H9 (cell line): Measurements from ENCODE around the gene FOS. TPM values are rescaled to one million over a fixed set of nuclear protein-coding genes. Genes with fewer than 3 reads are reported as not detected.

ENCODE experiments used
- DNase-seq: peaks from one replicate; pipeline ENCODE4 v3.0.0-alpha.2; 2017
- H2AFZ ChIP-seq: one replicate; pipeline ENCODE4 v1.6.1; 2013; ENCODE audit warnings: mild to moderate bottlenecking, low read length, control low read depth, moderate library complexity
- H2AK5ac ChIP-seq: 2 replicates; pipeline ENCODE4 v1.6.1; 2013; ENCODE audit warnings: low read length, control low read depth, mixed read lengths; ENCODE audit not compliant: insufficient read length
- H2BK120ac ChIP-seq: one replicate; pipeline ENCODE4 v1.6.1; 2013; ENCODE audit warnings: low read depth, mild to moderate bottlenecking, low read length, control low read depth, inconsistent platforms; ENCODE audit not compliant: poor library complexity, severe bottlenecking
- H2BK12ac ChIP-seq: 2 replicates; pipeline ENCODE4 v1.6.1; 2013; ENCODE audit warnings: low read length, control low read depth, mixed read lengths, low read depth; ENCODE audit not compliant: insufficient read length
- H2BK15ac ChIP-seq: 2 replicates; pipeline ENCODE4 v1.6.1; 2013; ENCODE audit warnings: low read depth, low read length, control low read depth
- H2BK20ac ChIP-seq: one replicate; pipeline ENCODE4 v1.6.1; 2013; ENCODE audit warnings: low read depth, mild to moderate bottlenecking, low read length, control low read depth, inconsistent platforms; ENCODE audit not compliant: poor library complexity, severe bottlenecking
- H2BK5ac ChIP-seq: 2 replicates; pipeline ENCODE4 v1.6.1; 2013; ENCODE audit warnings: low read length, control low read depth, mixed read lengths; ENCODE audit not compliant: insufficient read length
- H3K14ac ChIP-seq: 2 replicates; pipeline ENCODE4 v1.6.1; 2013; ENCODE audit warnings: low read length, control low read depth; ENCODE audit not compliant: insufficient read depth
- H3K18ac ChIP-seq: 2 replicates; pipeline ENCODE4 v1.6.1; 2013; ENCODE audit warnings: low read depth, mild to moderate bottlenecking, mixed read lengths, low read length, control low read depth; ENCODE audit not compliant: insufficient read length
- H3K23ac ChIP-seq: 2 replicates; pipeline ENCODE4 v1.6.1; 2013; ENCODE audit warnings: low read length, control low read depth, mixed read lengths, low read depth; ENCODE audit not compliant: insufficient read length
- H3K23me2 ChIP-seq: 2 replicates; pipeline ENCODE4 v1.6.1; 2013; ENCODE audit warnings: low read depth, mild to moderate bottlenecking, mixed read lengths, low read length, control low read depth; ENCODE audit not compliant: insufficient read length, poor library complexity, severe bottlenecking
- H3K27ac ChIP-seq: 2 replicates; pipeline ENCODE4 v1.5.1; 2013; ENCODE audit warnings: low read length, control low read depth, mixed read lengths, low read depth; ENCODE audit not compliant: insufficient read length
- H3K27me3 ChIP-seq: 2 replicates; pipeline ENCODE4 v1.6.1; 2013; ENCODE audit warnings: low read length, control low read depth, inconsistent platforms; ENCODE audit not compliant: insufficient read depth
- H3K4ac ChIP-seq: 2 replicates; pipeline ENCODE4 v1.6.1; 2013; ENCODE audit warnings: low read depth, mild to moderate bottlenecking, control low read depth, inconsistent platforms, low read length, moderate library complexity
- H3K4me1 ChIP-seq: 2 replicates; pipeline ENCODE4 v1.6.1; 2013; ENCODE audit warnings: low read length, control low read depth, inconsistent platforms; ENCODE audit not compliant: insufficient read depth
- H3K4me2 ChIP-seq: 2 replicates; pipeline ENCODE4 v1.6.1; 2013; ENCODE audit warnings: low read length, control low read depth, mixed read lengths; ENCODE audit not compliant: insufficient read length, insufficient read depth
- H3K56ac ChIP-seq: 2 replicates; pipeline ENCODE4 v1.6.1; 2013; ENCODE audit warnings: low read depth, mild to moderate bottlenecking, mixed read lengths, low read length, control low read depth; ENCODE audit not compliant: insufficient read length
- H3K79me1 ChIP-seq: 2 replicates; pipeline ENCODE4 v1.6.1; 2013; ENCODE audit warnings: low read depth, mild to moderate bottlenecking, moderate library complexity, low read length, control low read depth, inconsistent platforms; ENCODE audit not compliant: insufficient read depth, poor library complexity, severe bottlenecking
- H3K79me2 ChIP-seq: 2 replicates; pipeline ENCODE4 v1.6.1; 2013; ENCODE audit warnings: low read length, control low read depth, inconsistent platforms; ENCODE audit not compliant: insufficient read depth
- H3K9ac ChIP-seq: 2 replicates; pipeline ENCODE4 v1.6.1; 2013; ENCODE audit warnings: low read length, control low read depth, mixed read lengths; ENCODE audit not compliant: insufficient read length; ENCODE audit errors: extremely low read depth
- H3K9me3 ChIP-seq: one replicate; pipeline ENCODE4 v1.6.1; 2013; ENCODE audit warnings: low read depth, low read length, inconsistent platforms; ENCODE audit not compliant: control insufficient read depth
- H3T11ph ChIP-seq: one replicate; pipeline ENCODE4 v1.6.1; 2013; ENCODE audit warnings: mild to moderate bottlenecking, low read length, control low read depth, inconsistent platforms
- H4K20me1 ChIP-seq: one replicate; pipeline ENCODE4 v1.6.1; 2013; ENCODE audit not compliant: control insufficient read depth, insufficient read length, insufficient read depth
- H4K5ac ChIP-seq: 2 replicates; pipeline ENCODE4 v1.6.1; 2013; ENCODE audit warnings: low read depth, mild to moderate bottlenecking, mixed read lengths, low read length, control low read depth; ENCODE audit not compliant: insufficient read length
- H4K8ac ChIP-seq: replicated peaks from 2 replicates; pipeline ENCODE4 v1.6.1; 2013; ENCODE audit warnings: low read length, control low read depth, mixed read lengths, low read depth; ENCODE audit not compliant: insufficient read length
- H4K91ac ChIP-seq: 2 replicates; pipeline ENCODE4 v1.6.1; 2013; ENCODE audit warnings: low read depth, mild to moderate bottlenecking, moderate library complexity, mixed read lengths, low read length, control low read depth; ENCODE audit not compliant: insufficient read length
- H3K27ac Mint-ChIP-seq, 3 experiments: 2 replicates in 2 of 3; 3 replicates in 1 of 3; pipeline ENCODE4 v1.8.0; 2020 to 2021; ENCODE audit warnings: mixed read lengths in 3 of 3, mild to moderate bottlenecking in 1 of 3, moderate library complexity in 1 of 3
- H3K27me3 Mint-ChIP-seq: 2 replicates; pipeline ENCODE4 v1.8.0; 2021; ENCODE audit warnings: low read depth, mild to moderate bottlenecking, moderate library complexity, mixed read lengths
- H3K36me3 Mint-ChIP-seq, 3 experiments: 2 replicates in 2 of 3; 3 replicates in 1 of 3; pipeline ENCODE4 v1.8.0; 2020 to 2021; ENCODE audit warnings: low read depth in 3 of 3, mixed read lengths in 3 of 3; ENCODE audit not compliant: insufficient read depth in 1 of 3
- H3K4me1 Mint-ChIP-seq, 2 experiments: 2 replicates each; pipeline ENCODE4 v1.8.0; 2020; ENCODE audit warnings: mixed read lengths in 2 of 2
- H3K4me3 Mint-ChIP-seq, 2 experiments: 2 replicates in 1 of 2; 3 replicates in 1 of 2; pipeline ENCODE4 v1.8.0; 2020 to 2021; ENCODE audit warnings: mild to moderate bottlenecking in 2 of 2, mixed read lengths in 2 of 2, moderate library complexity in 1 of 2
- H3K9me3 Mint-ChIP-seq, 2 experiments: 2 replicates in 1 of 2; 3 replicates in 1 of 2; pipeline ENCODE4 v1.8.0; 2020; ENCODE audit warnings: mild to moderate bottlenecking in 2 of 2, mixed read lengths in 2 of 2, moderate library complexity in 1 of 2
- CTCF ChIP-seq: fragments of 200-600 bp; sonication (generic); conservative IDR thresholded peaks from 3 replicates; pipeline ENCODE4 v1.8.0; 2021; ENCODE audit warnings: antibody characterized with exemption, mild to moderate bottlenecking
- WGBS: extraction: QIAGEN DNeasy Blood & Tissue Kit; methylation state at CpG from one replicate; pipeline ENCODE4 v1.1.7; 2013; ENCODE audit warnings: missing lambda C conversion rate, low lambda C conversion rate, mixed read lengths; ENCODE audit not compliant: insufficient read length; ENCODE audit errors: extremely low coverage; 5-methylcytosine and 5-hydroxymethylcytosine counted together
- total RNA-seq: library from RNA; stranded (reverse); gene quantifications from 2 replicates; pipeline ENCODE4 v1.2.1, GENCODE V29; 2021

Gene FOS
- total RNA-seq, 1 experiment from 2014 or later, result 33.9 TPM

GRCh38 chr14:75230140-75230792 is 48.4 kb upstream of the FOS start:
- Histone ChIP-seq H3K23ac (no peak overlapping the region), H2BK15ac (no peak overlapping the region), H3K27me3 (no peaks in the 10 kb centered on the region), H4K20me1 (no peaks in the 10 kb centered on the region), H3K4me1 (peaks cover 5% of the 10 kb centered on the region; the same call in 1 of the 2 replicates), H4K8ac (no peak overlapping the region), H3K79me1 (no peaks in the 10 kb centered on the region), H3K9ac (no peak overlapping the region), H2BK5ac (no peak overlapping the region), H2BK120ac (no peak overlapping the region), H3K27ac (no peak overlapping the region), H2BK12ac (no peak overlapping the region), H2BK20ac (no peak overlapping the region), H4K91ac (no peak overlapping the region), H4K5ac (no peak overlapping the region), H3K23me2 (no peaks in the 10 kb centered on the region), H3K56ac (no peak overlapping the region), H3K18ac (no peak overlapping the region), H3K9me3 (no peaks in the 10 kb centered on the region), H3T11ph (no peak overlapping the region), H2AFZ (no peak overlapping the region), H3K4ac (no peak overlapping the region), H3K4me2 (no peak overlapping the region), H3K79me2 (no peaks in the 10 kb centered on the region), H2AK5ac (no peak overlapping the region), H3K14ac (no peak overlapping the region)
- no peak overlapping the region for H3K27ac Mint-ChIP-seq
- H3K9me3 Mint-ChIP-seq, result no peaks in the 10 kb centered on the region
- H3K4me1 Mint-ChIP-seq, result peaks cover 19 to 31% of the 10 kb centered on the region in 2 experiments
- H3K27me3 Mint-ChIP-seq, result no peaks in the 10 kb centered on the region
- no CpG with 5 or more reads among the region's 6 CpGs for WGBS
- TF ChIP-seq CTCF, result peak; percentile 40; the same call in 2 of the 3 replicates
- H3K36me3 Mint-ChIP-seq, result no peaks in the 10 kb centered on the region
- no peak overlapping the region for H3K4me3 Mint-ChIP-seq
- no peak for DNase-seq
